LNCAP (cell line): Measurements from ENCODE around the gene BTG4.

ENCODE experiments used
- TF ChIP-seq, protein P1 (sequence below): fragments of 450-650 bp; IDR thresholded peaks from 2 replicates; pipeline ENCODE4 v1.5.1; 2017; ENCODE audit warnings: mild to moderate bottlenecking

Gene BTG4

DNA sequence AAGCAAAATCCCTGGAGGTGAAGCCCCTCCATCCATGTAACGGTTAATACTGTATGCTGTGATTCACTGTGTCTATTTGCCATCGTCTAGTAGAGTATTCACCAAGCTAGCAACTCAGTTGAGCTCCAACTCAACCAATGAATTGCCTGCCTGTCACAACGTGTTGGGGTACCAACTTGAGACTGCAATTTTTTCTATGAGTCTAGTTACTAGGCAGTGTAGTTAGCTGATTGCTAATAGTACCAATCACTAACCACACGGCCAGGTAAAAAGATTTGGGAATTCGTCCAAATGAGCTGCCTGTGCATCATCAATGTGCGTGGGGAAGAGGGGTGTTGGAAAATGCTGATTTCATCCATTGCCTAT is 1.0 kb upstream of the BTG4 start:
- TF ChIP-seq, protein P1, sequence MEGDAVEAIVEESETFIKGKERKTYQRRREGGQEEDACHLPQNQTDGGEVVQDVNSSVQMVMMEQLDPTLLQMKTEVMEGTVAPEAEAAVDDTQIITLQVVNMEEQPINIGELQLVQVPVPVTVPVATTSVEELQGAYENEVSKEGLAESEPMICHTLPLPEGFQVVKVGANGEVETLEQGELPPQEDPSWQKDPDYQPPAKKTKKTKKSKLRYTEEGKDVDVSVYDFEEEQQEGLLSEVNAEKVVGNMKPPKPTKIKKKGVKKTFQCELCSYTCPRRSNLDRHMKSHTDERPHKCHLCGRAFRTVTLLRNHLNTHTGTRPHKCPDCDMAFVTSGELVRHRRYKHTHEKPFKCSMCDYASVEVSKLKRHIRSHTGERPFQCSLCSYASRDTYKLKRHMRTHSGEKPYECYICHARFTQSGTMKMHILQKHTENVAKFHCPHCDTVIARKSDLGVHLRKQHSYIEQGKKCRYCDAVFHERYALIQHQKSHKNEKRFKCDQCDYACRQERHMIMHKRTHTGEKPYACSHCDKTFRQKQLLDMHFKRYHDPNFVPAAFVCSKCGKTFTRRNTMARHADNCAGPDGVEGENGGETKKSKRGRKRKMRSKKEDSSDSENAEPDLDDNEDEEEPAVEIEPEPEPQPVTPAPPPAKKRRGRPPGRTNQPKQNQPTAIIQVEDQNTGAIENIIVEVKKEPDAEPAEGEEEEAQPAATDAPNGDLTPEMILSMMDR, result no peak

DNA sequence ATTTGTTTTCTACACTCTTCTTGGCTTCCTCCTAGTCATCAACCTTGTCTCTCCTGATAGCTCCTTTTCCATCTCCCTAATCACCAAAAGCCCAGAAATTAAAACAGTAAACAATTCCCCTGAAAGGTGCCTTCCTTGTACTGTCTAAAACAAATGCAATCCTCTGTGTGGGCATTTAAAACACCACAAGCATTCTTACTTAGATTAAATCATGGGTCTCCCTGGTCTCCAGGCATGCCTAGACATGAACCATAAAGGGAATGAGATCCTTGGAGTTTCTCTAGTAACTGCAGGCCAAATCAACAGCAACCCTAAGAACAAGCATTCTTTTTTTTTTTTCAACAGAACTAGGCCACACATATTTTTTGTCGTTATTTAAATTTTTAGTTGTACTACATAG is 1.9 kb downstream of the BTG4 start:
- TF ChIP-seq, protein P1, result no peak

DNA sequence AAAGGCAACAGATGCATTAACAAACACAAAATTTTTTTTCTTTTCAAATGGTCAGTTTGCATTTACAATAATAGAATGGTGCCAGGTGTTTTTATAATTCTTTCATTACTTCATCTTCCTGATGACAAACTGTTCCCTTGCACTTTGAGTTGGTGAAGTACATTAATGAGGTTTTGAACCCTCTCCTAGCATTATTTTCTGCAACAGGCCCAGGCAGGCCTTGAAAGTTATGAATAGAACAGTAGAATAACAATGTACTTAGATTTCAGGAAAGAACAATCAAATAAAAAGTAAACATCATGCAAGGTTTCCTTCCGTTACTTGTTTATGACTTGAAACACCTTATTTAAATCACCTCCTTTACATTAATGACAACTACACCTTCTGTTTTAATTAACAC is 9.6 kb downstream of the BTG4 start:
- TF ChIP-seq, protein P1, result no peak

DNA sequence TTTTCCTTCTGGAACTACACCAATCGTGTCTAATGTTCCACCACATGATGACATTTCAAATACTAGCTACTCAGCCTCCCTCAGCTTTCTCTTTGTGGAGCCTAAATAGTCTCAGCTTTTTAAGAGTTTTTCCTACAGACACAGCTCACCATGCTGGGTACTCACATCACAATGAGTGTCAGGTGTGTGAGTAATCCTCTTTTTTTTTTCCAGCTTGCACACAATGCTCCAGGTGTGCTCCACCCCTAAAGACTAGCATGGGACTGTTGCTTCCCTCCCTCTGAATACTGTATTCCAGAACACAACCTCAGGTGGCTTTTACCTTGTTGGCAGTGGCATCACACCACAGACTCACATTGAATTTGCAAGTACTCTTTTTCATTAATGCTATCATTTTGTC is 11.7 kb downstream of the BTG4 start:
- TF ChIP-seq, protein P1, result no peak

DNA sequence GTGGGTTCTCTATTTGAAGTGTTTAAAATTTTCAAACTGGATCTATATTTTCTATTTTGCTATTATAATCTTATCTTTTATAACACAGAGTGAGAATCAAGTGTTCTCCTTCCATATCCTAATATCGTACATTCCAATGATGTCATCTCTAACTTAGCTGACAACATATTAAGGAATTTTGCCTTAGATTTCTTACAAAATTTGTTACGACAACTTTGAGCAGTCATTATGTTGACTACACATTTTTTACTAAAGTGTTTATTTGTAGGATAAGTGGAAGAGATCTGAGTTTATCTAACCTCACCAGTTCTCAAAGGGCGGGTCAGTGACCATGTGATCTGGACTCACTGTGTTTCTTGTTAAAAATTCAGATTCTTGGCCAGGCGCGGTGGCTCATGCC is 12.7 kb downstream of the BTG4 start:
- TF ChIP-seq, protein P1, result no peak

DNA sequence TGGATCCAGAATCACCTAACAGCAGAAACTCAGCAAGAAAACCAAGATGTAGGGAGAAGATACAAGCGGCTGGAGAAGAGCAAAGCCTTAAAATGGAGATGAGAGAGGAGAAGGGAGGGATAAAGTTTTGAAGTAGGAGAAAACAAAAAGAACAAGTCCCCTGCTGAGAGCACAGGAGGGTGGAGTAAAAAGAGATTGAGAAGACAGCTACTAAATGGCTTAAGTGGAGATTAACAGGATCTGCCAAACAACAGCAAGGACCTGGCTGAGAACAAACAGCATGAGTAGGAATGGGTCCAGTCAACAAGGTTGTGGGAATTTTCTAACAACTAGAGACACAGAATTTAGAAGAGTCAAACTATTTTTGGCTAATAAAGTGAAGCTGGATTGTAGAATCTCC is 18.1 kb downstream of the BTG4 start:
- TF ChIP-seq, protein P1, result no peak

DNA sequence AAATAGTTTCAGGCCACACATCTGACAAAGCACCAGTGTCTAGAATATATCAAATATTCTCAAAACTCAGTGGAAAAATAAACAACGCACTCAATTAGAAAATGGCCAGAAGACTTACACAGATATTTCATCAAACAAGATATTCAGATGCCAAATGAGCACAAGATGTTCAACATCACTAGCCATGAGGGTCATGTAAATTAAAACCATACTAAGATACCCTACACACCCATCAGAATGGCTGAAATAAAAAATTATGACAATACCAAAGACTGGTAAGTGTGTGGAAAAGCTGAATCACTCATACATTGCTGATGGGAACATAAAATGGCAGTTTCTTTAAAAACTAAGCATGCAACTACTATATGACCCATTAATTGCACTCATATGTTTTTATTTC is 21.7 kb downstream of the BTG4 start:
- TF ChIP-seq, protein P1, result no peak

DNA sequence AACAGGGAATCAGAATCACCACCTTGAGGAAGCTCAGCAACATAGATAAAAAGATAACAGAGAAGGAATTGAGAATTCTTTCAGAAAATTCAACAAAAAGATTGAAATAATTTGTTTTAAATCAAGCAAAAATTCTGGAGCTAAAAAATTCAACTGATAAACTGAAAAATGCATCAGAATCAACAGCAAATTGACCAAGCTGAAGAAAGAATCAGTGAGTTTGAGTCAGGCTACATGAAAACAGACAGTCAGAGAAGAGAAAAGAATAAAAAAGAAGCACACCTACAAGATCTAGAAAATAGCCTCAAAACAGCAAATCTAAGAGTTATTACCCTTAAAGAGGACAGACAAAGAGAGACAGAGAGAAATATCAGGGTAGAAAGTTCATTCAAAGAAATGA is 28.8 kb downstream of the BTG4 start:
- TF ChIP-seq, protein P1, result no peak
